ENCODE results near the gene LIM2.
A peak's percentile ranks its signal among the peaks of the same experiment; 100 is the strongest.

Gene LIM2

DNA sequence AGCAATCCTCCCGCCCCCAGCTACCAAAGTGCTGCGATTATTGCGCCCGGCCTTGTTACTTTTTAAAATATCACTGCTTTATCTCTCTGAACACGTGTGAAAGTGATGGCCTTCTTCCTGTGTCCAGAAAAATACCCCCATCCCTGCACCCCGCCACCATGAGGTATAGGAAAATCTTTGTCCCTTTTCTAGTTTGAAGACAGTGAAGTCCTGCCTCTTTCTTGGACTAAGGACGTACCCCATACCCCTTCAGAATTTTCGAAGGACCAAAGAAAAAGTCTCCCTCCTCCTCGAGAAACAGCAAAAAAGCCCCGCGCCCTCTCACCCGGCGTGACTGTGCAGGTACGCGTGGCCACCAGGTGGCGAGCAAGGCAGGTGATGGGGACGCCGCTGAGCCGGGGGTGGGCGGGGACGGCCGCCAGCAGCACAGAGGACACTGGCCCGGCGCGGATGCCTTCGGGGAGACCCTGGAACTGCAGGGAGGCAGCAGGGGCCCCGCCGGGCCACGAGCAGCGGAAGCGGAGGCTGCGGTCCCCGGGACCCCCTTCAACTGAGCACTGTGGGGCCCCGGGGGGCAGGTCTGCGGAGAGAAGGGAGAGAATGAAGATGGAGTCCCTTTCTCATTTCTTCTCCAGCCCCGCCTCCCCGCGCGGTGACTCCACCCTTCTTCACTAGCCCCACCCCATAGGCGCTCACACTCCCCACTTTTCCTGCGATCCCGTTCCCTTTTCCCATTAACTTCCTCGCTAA lies 49.0 kb downstream of the LIM2 start:
- peak; percentile 92 for DNase-seq

DNA sequence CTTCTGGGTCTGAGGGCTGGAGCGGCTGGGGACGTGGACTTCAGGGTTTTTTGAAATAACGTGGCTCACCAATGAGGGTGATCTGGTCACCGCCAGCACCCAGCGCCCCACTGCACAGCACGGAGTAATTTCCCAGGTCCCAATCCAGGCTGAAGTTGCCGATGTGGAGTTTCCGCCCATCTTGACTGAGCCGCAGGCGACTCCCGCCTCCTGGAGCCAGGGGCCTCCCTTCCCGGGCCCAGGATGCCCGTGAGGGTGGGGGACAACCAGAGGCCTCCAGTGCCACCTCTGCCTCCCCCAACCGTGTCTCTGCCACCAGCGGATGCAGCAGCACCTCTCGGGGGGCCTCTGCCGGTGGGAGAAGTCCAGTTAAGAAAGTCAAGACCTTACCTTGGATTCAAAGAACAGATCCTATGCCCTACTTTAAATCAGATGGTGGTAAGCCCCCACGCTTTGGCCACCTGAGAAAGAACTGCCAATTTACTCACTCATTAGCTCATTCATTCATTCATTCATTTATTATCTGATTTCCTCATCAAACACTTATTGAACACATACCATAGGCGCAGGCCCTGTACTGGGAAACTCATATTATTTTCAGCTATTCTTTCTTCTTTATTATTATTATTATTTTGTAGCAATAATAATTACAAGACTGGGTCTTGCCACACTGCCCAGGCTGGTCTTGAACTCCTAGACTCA lies 49.8 kb downstream of the LIM2 start:
- no peak for DNase-seq

DNA sequence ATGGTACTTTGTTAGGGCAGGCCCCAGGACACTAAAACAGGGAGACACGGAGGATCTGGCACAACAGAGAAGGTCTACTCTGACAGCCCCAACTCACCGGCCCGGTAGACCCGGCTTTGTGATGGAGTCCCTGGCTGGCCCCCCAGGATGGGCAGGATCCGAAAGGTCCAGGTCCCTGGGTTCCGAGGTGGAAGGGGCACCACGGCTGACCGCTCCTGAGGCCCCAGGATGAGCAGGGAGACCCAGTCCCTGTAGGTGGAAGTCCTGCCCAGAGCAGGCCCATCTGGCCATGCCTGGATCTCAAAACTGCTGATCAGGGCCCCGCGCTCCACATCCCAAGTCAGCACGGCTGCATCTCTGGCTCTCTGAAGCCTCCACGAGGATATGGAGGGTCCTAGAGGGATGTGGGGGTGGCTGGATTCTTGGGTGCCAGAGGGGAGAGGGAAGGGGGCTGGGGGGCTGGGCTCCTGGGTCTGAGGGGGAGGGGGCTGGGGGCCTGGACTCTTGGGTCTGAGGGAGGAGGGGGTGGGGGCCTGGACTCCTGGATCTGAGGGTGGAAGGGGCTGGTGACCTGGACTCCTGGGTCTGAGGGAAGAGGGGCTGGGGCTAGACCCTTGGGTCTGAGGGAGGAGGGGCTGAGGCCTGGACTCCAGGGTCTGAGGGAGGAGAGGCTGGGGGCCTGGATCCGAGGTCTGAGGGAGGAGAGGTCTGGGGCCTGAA lies 50.5 kb downstream of the LIM2 start:
- no peak for DNase-seq

DNA sequence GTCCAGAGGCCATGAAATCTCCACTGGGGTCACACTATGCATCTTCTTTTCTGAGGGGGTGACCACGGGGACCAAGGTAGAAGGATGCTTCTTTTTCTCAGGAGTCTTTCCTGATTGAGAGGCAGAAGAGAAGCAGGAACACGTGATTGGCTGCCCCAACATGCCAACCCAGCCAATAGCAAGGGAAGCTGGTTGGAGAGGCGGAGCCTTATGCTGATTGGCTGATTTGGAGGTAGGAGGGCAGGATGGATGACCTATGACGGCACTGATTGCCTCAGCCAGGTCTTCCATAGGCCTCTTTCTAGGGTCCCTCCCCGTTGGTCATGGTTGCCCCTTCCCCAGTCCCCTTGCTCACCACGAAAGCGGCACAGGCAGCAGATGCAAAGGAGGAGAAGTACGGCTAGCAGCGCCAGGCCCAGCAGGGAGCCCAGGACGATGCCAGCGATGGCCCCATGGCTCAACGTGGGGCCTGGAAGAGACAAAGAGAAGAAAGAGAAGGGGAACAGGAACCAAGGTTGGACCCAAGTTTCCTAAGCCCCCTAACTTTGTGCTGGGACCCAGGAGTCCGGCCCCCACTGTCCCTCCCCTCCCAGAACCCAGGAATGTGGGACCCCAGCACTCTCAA lies 53.8 kb downstream of the LIM2 start:
- peak; percentile 79 for DNase-seq

DNA sequence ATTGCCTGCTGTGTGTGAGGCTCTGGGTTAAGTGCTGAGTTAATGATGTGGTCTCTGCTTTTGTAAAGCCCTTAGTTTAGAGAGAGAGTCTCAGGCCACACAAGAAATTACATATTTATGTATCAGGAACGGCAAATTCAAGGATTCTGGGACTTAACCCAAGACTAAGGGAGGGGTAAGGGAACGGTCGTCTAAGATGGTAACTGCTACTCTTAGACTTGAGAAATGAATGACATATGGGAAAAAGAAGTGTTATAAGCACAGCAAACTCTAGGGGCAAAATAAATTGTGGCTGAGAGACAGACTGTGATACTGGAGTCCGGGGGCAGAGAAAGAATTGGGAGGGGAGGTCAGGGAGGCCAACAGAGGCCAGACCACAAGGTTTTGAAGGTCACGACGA lies 56.1 kb downstream of the LIM2 start:
- no peak for DNase-seq

DNA sequence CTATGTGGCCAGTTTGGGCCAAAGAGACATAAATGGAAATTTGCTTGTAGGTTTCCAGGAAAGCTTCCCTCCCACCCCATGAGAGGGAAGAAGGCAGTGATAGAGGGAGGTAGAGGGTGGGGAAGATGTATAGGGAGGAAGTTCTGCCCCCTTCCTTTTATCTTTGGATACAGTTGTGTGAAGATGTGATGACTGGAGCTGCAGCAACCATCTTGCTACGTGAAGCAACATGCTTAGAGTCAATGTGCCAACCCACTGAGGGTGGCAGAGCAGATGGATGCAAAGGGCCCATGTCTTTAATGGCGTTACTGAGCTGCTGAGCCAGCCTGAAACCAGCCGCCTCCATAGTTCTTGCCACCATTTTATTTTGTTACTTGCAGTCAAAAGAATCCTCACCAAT lies 56.6 kb downstream of the LIM2 start:
- DNase-seq = no peak

DNA sequence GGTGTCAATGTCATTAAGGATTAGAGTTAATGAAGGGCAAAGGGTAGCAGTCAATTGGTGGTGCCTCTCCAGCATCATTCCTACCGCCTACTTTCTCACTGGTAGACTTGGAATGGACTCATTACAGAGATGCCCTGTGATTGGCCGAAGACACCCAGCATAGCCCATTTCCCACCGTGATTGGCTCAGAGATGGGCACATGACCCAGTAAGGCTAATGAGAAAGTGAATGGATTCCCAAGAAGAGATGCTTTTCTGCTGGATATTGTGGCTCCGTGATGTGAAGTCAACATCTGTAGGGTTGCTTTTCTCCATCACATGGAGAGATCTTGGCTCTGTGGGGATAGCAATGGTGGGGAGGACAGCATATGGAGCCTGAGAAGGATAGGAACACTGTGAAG lies 57.4 kb downstream of the LIM2 start:
- DNase-seq = no peak
